Kasumi-1 (cell line): ENCODE measurements around the gene PCNX1.
"Not testable (repeated sequence)": the region's sequence is repeated elsewhere in the genome, so short reads cannot be mapped to it uniquely, and the experiment has no call there.

Experiments used
- DNase-seq, 2 experiments: peaks; one replicate each; lab custom pipeline; 2025; lab: John Stamatoyannopoulos, UW

Gene PCNX1

DNA sequence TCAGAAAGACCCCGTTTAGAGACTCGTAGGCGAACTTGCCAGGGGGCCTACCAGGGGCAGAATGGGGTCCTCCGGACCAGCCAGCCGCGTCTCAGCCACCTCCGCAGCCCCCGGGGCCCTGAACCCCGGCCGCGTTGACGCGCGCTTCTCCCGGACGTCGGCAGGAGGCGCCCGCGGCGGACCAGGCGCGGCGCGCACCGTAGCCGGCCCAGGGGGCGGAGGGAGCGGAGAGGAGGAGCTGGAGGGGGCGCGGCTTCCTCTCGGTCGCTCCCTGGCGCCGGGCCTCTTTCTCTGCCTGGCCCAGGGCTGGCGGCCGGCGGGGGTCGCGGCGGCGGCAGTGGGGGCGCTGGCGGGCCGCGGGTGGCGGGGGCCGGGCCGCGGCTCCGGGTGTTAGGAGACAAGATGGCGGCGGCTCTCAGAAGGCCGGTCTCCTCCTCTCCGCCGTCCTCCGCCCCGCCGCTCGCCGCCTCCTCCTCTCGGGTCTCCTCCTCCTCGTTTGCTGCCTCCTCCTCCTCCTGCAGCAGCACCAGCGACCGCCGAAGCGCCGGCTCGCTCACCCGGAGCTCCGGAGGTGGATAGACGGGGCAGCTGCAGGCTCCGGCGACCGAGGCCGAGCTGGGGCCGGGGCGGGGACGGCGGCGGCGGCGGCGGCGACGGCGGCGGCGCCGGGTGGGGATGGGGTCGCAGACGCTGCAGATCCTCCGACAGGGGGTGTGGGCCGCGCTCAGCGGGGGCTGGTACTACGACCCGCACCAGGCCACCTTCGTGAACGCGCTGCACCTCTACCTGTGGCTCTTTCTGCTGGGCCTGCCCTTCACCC is at the start of gene PCNX1:
TSS of gene PCNX1 (plus strand) at position 284 of the 820 bp plus-strand sequence. CDS start at position 676, 392 bp downstream.
- DNase-seq: peak; percentile 82

DNA sequence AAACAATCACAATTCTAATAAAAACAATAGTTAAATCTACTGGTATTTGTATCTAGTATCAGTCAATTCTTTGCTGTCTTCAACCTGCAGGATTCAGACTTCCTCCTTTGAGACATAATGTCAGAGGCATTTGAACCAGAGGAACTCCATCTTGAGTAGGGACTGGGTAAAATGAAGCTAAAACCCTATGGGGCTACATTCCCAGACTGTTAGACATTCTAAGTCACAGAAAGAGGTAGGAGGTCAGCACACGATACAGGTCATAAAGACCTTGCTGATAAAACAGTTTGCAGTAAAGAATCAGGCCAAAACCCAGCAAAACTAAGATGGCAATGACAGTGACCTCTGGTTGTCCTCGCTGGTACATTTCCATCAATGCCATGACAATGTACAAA is 49.8 kb upstream of the PCNX1 start:
- no peak for DNase-seq

DNA sequence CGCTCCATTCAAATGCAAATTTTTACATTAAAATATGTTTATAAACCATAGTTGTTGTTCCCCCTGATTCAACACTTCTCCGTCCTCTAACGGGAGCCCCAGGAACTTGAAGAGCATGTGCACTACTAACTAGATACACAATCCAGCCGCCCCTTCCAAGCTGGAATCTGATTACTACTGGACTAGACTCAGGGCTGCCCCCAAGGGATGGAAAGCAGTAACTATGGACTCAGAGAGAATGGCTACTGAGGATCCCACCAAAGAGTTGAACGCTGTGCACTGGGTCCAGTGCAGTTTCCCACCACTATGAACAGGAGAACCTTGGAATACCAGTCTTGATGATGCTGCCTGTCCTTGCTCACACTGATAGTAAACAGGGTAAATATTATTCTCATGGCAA is 48.6 kb upstream of the PCNX1 start:
- no peak for DNase-seq

DNA sequence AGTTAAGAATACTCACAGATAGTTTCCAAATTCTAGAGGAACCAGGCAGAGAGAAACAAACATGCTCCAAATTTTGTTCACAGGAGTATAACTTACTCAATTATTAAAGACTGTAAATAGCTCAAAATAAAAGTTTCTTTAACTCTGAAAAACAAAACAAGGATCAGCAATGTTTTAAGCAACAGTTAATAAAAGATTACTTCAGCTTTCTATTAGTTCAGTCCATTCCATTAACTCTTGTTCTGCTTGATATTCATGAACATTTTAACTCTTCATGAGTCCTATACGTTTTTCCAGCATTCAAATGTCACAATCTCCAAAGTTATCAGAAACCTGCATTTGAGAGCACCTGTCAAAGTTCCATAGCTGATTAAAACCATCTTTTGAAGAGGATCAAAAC is 40.3 kb upstream of the PCNX1 start:
- DNase-seq: not testable (repeated sequence)

DNA sequence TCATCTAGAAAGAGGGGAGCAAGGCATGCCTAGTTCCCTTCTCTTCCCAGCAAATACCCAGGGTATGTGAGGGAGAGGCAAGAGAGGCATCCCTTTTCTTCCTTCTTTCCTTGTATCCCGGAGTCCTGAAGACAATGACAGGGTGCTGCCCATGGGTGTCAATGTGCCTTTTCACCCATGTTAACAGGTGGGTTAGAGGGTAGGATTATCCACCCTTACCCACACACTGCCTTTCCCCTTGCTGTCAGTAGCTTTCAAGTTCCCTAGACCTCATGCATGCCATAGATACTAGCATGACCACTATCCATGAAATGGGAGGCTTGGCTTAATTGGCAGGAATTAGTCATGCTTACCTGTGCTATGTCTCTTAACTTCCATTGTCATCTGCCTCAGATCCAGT is 36.3 kb upstream of the PCNX1 start:
- DNase-seq: no peak

DNA sequence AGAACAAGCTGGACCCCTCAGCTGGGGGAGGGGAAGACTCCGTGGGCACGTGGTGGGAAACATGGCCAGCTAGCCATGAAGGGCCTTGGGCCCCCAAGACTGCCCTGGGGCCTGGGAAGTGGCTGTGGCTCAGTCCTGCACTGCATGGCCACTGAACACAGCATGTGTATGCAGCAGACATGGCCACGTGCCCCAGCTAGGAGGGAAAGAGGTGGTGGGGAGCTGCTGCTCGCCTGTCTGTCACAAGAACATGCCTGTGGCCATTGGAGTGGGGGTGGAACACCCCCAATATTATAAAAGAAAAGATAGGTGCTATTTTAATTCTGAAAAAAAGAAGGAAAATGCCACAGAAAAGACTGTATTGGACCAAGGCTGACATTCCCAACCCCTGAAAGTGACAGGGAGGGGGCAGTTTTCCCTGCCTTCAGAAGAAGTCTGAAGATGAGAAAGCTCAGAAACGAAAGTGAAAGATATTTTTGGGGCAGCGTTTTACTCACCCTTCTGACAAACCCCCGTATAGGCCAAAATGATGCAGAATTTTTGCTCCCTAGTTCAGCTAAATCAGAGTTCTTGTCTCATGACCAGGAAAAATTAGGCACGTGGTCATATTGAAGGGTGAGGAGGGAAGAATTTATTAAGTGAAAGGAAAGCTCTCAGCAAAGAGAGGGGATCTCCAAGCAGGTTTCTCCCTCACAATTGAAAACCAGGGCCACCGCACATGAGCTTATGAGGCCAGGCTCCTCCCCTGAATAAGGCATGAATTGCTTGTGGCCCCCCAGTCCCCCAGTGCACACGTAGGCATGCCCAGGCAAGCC is 35.2 kb upstream of the PCNX1 start:
- DNase-seq: no peak

DNA sequence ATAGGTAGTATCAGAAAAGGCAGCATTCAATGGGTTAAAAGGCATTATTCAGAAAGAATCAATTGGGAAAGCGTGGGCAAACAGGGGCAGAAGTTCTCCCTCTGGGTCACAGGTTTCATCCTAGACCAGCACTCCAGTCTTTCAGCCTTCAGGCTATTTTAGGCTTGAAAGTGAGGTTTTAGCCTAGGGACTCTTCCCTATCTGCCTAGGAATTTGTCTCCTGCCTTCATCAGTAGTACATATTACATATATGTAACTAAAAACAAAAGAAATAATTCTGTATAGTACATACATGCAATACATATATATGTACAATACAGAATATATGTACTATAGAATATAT is 34.6 kb upstream of the PCNX1 start:
- DNase-seq: no peak

DNA sequence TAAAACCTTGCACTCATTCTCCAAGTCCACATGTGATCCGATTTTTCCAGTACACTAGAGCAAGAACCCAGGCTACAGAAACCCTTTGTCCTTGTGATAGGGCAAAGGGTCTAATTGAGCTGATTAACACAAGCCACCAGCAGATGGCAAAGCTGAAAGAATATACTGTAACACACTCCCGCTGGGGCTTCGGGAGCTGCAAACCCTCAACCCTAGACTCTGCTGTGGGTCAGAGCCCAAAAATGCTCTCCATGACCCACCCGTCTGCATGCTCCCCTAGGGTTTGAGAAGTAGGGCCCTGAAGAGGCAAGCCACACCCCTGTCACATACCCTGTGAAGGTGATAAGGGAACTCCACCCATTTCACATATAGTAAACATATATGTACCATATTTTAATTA is 33.6 kb upstream of the PCNX1 start:
- peak; percentile 53 to 62 for DNase-seq

DNA sequence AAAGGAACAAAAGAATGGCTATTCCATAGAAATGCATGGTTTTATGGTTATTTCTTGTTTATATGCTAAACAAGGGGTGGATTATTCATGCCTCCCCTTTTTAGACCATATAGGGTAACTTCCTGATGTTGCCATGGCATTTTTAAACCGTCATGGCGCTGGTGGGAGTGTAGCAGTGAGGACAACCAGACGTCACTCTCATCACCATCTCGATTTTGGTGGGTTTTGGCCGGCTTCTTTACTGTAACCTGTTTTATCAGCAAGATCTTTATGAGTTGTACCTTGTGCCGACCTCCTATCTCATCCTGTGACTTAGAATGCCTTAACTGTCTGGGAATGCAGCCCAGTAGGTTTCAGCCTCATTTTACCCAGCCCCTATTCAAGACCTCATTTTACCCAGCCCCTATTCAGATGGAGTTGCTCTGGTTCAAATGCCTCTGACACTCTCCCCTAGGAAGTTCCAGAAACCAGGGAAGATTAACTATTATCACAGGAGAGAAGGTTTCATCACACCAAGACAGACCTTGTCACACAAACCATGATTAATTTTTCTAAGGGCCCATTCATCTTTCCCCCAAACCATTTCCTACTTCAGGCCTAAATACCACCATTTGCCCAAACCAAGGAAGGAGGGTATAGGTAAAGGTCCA is 31.3 kb upstream of the PCNX1 start:
- not testable (repeated sequence) for DNase-seq

DNA sequence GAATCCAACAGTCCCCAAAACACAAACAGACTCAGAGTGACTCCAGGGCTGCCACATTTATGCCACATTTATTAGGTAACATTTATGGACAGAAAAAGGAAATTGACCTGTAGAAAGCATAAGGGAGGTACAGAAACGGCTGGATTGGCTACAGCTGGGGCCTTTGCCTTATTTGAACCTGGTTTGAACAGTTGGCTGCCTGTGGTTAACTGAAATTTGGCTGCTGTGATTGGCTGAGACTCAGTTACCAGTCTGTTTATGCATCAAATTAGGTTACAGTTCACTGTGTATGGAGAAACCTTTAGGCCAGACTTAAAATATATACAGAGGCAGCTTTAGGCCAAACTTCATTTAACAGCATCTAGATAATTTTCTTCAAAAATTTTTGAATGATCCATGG is 27.8 kb upstream of the PCNX1 start:
- no peak for DNase-seq

DNA sequence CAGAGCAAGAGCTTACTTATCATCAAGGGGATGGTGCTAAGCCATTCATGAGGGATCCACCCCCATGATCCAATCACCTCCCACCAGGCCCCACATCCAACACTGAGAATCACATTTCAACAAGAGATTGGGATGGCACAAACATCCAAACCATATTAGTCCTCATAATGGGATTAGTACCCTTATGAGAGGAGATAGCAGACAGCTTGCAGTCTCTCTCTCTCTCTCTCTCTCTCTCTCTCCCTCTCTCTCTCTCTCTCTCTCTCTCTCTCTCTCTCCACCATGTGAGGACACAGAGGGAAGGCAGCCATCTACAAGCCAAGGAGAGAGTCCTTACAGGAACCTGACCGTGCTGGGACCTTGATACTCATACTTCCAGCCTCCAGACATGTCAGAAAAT is 26.4 kb upstream of the PCNX1 start:
- not testable (repeated sequence) for DNase-seq

DNA sequence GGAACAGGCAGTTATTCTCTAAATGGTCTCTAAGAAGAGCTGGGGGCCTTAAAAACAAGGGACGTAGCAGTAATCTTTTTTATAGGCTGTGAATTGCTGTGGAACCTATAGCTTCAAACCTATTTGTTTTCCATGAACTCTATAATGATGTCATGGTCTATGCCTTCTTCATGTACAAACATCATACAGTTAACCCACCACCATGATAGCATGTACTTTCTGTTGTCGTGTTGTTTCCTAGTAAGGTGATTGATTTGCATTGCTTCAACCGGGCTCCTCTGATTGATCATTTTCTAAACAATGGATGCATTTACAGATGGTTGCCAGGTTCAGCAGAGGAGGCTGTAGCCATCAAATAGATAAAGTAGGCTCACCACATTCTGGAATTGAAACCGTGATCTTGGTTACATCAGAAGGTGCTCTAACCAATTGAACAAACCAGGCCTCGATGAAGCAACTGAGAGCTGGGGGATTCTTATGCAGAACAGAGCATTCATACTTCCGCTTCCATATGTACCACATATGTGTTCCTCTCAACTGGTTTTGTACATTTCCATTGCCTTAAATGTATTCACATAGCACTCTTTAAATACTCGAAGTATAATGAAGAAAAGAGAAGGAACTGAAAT is 25.6 kb upstream of the PCNX1 start:
- peak; percentile 77 to 78 for DNase-seq

DNA sequence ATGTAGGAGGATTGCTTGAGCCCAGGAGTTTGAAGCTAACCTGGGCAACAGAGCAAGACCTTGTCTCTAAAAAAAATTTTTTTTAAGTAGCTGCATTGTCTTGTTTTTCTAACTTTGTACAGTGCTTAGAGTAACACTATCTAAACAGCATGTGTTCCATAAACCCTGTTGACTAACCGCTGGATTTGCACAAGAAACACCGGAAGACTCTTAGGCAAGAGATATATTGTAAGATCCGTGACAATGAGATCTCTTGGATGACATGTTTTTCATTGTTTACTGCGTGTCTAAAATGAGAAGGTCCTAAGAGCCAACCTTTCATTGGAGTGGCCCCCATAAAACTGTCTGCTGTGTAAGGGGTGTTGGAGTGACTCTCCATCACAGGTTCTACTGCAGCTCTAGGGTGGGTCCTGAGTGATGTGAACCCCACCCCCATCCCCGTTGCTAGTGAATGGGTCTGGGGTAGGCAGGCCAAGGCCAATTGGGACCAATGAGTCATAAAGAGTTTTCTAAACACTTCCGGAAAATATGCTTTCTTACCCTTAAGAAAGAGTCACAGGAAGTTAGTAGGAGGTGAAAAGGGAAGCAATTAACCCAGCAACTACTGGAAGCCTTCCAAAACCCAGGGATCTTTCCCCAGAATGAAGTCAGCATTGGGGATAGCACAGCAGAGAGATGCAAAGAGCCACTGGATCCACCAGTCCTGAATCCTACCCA is 24.3 kb upstream of the PCNX1 start:
- peak; percentile 98 for DNase-seq

DNA sequence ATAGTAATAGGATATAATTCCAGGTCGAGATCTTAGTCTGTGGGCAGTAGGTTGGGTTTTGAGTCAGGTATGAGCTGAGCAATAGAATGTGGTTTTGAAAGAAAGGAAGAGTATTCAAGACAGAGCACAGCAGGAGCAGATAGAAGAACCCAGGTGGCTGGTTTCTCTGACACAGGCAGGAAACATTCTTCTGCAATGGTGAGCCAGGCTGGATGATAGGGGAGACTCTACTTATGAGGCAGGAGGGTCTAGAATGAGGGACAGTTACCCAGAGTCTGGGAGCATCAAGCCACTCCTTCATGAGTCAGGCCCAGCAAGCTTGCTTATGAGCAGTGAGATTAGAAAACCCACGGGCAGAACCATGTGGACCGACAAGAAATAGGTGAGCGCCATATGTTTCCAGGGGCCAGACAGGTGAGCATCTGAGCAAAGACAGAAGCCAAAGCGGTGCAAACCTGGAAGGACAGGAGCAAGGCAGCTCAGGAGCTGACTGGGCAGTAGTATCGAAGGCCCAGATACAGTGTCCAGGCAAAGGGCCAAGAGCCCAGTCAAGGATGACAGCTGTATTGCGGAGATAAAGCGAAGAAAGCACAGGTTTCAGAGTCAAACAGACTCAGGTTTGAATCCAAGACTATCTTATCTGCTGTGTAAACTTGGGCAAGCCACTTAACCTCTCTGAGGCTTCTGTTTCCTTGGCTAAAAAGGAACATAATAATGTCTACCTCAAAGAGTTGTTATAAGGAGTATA is 22.5 kb upstream of the PCNX1 start:
- no peak for DNase-seq

DNA sequence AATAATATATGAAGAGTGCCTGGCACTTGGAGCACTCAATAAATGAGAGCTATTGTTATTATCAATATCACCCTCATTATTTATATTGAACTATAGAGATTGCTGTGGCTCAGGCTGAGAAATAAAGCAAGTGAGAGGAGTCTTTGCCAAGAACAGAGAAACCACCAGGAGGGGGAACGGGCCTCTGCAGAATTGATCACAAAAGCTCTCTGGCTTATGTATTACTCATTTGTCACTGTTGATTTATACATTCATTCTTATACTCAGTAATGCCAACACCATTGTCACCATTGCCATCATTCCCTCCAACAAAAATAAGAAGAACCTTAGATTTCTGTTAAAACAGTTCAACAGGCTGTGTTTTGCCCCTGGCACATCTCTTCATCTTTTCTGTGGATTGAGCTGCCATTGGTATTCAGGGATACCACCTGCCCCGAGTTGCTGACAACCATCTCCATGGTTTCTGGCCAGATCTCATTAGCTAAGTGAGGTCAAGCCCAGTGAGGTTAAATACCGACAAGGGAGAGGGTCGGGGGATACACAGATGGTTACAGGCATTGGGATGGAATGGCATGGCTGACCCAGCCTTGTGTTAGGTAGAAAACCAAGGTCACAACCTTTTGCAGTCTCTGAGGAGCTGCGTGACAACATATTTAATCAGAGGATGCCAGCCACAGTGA is 21.8 kb upstream of the PCNX1 start:
- DNase-seq: no peak

DNA sequence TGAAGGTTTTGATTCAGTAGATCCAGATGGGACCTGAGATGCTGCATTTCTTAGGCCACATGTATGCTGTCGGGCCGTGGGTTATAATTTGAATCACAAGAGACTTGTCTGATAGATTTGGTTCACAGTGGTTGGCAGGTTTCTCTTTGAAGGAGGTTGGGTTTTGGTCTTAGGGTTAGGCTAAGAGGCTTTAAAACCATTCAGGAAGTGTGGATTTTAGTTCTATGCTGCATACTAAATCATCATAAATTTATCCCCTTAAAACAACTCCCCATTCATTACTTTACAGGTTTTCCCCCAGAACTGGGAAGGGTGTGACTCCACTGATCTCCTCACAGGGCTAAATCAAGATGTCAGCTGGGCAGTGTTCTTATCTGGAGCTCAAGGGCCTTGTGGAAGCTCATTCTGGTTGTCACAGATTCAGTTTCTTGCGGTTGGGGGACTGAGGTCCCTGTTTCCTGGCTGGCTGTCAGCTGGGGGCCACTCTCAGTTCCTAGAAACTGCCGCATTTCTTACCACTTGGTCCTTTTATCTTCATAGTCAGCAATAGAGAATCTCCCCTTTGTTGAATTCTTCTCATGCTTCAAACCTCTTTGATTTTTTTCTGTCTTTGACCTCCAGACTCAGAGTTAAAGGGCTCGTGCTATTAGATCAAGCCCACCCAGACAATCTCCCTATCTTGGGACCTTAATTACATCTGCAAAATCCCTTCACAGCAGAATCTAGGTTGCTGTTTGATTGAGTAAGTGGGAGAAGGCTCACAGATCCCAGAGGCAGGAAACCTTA is 20.6 kb upstream of the PCNX1 start:
- peak; percentile 92 to 93 for DNase-seq

DNA sequence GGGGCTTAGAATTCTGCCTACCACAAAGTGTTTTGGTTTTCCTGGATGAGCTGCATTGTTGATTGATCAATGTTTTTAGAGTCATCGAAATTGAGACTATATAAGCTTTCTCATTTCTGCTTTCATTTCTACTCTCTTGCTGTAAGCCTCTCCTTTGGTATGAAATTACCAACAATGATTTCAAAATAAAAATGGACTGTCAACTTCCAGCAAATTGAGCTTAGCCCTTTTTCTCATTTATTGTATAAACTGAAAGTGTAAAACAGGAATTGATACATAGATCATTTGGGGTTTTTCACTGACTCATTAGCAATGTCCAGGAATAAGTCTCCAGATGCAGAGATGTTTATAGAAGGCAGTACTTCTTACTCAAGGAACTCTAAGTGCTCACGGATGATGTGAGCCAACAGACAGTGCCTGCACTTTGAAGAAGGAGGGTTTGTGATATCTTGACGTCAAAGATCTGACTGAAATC is 20.0 kb upstream of the PCNX1 start:
- peak in 1 of 2 experiments; percentile 55 for DNase-seq

DNA sequence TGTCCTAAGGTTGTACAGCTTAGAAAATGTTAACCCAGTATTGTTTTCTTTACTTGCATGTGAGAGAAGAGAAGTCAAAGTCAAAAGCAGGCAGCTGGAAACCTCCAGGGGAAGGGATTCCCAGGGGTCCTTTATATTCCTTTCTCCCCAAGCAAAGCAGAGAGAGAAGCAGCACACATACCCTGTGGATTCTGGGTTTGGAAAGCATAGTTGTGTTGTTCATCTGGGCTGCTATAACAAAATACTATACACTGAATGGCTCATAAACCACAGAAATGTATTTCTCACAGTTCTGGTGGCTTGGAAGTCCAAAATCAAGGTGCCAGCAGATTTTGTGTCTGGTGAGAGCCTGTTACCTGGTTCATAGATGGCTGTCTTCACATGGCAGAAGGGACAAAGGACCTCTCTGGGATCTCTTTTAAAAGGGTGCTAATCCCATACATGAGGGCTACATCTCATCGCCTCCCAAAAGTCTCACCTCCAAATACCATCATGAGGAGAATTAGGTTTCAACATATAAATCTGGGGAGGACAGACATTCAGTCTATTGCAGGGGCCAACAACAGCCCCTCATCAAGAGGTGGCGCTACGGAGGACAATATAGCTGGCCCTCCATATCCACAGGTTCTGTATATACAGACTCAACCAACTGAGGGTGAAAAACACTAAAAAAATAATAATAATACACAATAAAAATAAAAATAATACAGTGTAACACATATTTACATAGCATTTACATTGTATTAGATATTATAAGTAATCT is 19.3 kb upstream of the PCNX1 start:
- no peak for DNase-seq
